Spleen (tissue), 11 donors: ENCODE measurements around the gene HPSE2. TPM values are rescaled to one million over a fixed set of nuclear protein-coding genes. Genes with fewer than 3 reads are reported as not detected.
"Not testable (repeated sequence)": the region's sequence is repeated elsewhere in the genome, so short reads cannot be mapped to it uniquely, and the experiment has no call there.

Source experiments
- DNase-seq: peaks from one replicate; pipeline ENCODE4 v3.0.0-alpha.2; 2020
- H3K27ac ChIP-seq, 8 donors: fragments of 200-600 bp; sonication (generic) in 7 of 8; 1 replicate in 4 of 8; 2 replicates in 4 of 8; pipeline versions ENCODE4 v1.5.0 to v1.8.0; 2016 to 2021; ENCODE audit warnings: inconsistent platforms in 4 of 8, mild to moderate bottlenecking in 4 of 8, moderate library complexity in 1 of 8
- H3K27me3 ChIP-seq, 7 donors: fragments of 200-600 bp; sonication (generic) in 6 of 7; replicated peaks in 1 of 7; 1 replicate in 4 of 7; 2 replicates in 3 of 7; pipeline versions ENCODE4 v1.5.0 to v1.8.0; 2016 to 2021; ENCODE audit warnings: inconsistent platforms in 3 of 7, mild to moderate bottlenecking in 1 of 7
- H3K36me3 ChIP-seq, 6 donors: fragments of 200-600 bp; sonication (generic) in 5 of 6; 1 replicate in 4 of 6; 2 replicates in 2 of 6; pipeline versions ENCODE4 v1.5.0 to v1.8.0; 2016 to 2021; ENCODE audit warnings: inconsistent platforms in 2 of 6
- H3K4me1 ChIP-seq, 6 donors: fragments of 200-600 bp; sonication (generic) in 5 of 6; 1 replicate in 3 of 6; 2 replicates in 3 of 6; pipeline versions ENCODE4 v1.5.0 to v1.8.0; 2016 to 2021; ENCODE audit warnings: inconsistent platforms in 3 of 6
- H3K4me3 ChIP-seq, 8 donors: fragments of 200-600 bp; sonication (generic) in 7 of 8; 1 replicate in 4 of 8; 2 replicates in 4 of 8; pipeline versions ENCODE4 v1.5.0 to v1.8.0; 2016 to 2021; ENCODE audit warnings: inconsistent platforms in 4 of 8, mild to moderate bottlenecking in 4 of 8, moderate library complexity in 2 of 8
- H3K9me3 ChIP-seq, 8 donors: fragments of 200-600 bp; sonication (generic) in 7 of 8; 1 replicate in 4 of 8; 2 replicates in 4 of 8; pipeline versions ENCODE4 v1.5.0 to v1.8.0; 2016 to 2021; ENCODE audit warnings: inconsistent platforms in 4 of 8
- CTCF ChIP-seq, 11 experiments: fragments of 200-600 bp in 7 of 11; fragments of 450-650 bp in 4 of 11; sonication (generic) in 4 of 11; IDR thresholded peaks in 8 of 11; conservative IDR thresholded peaks in 3 of 11; 1 replicate in 7 of 11; 2 replicates in 4 of 11; pipeline versions ENCODE4 v1.4.0 to v1.8.0; 2016 to 2021; ENCODE audit warnings: antibody characterized with exemption in 11 of 11, inconsistent platforms in 4 of 11, mild to moderate bottlenecking in 1 of 11
- POLR2A ChIP-seq, 3 donors: fragments of 450-650 bp; IDR thresholded peaks; one replicate each; pipeline ENCODE4 v1.5.1; 2017; ENCODE audit warnings: antibody characterized with exemption in 3 of 3, mild to moderate bottlenecking in 1 of 3
- POLR2AphosphoS5 ChIP-seq, 3 donors: sonication (generic); formaldehyde crosslinking; IDR thresholded peaks; one replicate each; pipeline ENCODE4 v1.5.1; 2017; ENCODE audit warnings: antibody characterized with exemption in 3 of 3
- WGBS, 5 donors: extraction: QIAGEN DNeasy Blood & Tissue Kit in 3 of 5; methylation state at CpG; one replicate each; pipeline versions ENCODE4 v1.1.5 to v1.1.7; 2013 to 2018; 5-methylcytosine and 5-hydroxymethylcytosine counted together
- intact Hi-C: fragments of 100-400 bp; cut with DNase I; formaldehyde crosslinking; loops from one replicate; pipeline ENCODE4 v1.15.0; 2023; ENCODE audit warnings: low total_unique reads
- polyA plus RNA-seq, 3 donors: library from polyadenylated mRNA; stranded (reverse); fragments of 200-250 nt; gene quantifications; one replicate each; pipeline ENCODE4 v1.2.1, GENCODE V29; 2013
- total RNA-seq, 7 donors: library from RNA; depleted of rRNA in 3 of 7; stranded (reverse); fragments of >200 nt in 3 of 7; fragmentation: NEBNext Ultra II Directional in 4 of 7; extraction: Animal tissue kit (Norgen Biotek cat#: 25700) in 4 of 7; gene quantifications; one replicate each; pipeline versions ENCODE4 v1.1.0 to v1.2.1, GENCODE V29; 2016 to 2021
- donor health status: healthy with polysubstance abuse.
- donor health status: DM: no; HTN: no; CAD: no; lungs with moderate emphysema.
- donor health status: DM: no; HTN: no; CAD: no.
- donor health status: Bipolar disorder and iron deficiency.
- donor health status: healthy.
- donor health status: DM: no; HTN: no; CAD: no.
- donor health status: DM: yes; HTN: yes; CAD: no.

Gene HPSE2
- total and polyA plus RNA-seq, 10 donors, result 0.02 to 0.64 (median 0.03) TPM; not detected in 5

- no peaks in the 10 kb centered on the region for H3K27me3 ChIP-seq
- peaks cover 7 to 51% (median 37%) of the 10 kb centered on the region in 8 donors for H3K9me3 ChIP-seq
- 80 to 98% (median 94%) methylated on average over 1 of the region's 1 CpG for WGBS, 5 donors
- no peaks in the 10 kb centered on the region for H3K36me3 ChIP-seq
- TF ChIP-seq POLR2A (IDR thresholded peaks at IDR 0.05) (no peak), POLR2AphosphoS5 (IDR thresholded peaks at IDR 0.05) (no peak), CTCF (IDR thresholded peaks at IDR 0.05 in 8 of 11, conservative IDR thresholded peaks at IDR 0.05 in 3 of 11) (no peak)
- H3K4me1 ChIP-seq, result no peaks in the 10 kb centered on the region
- DNase-seq, result no peak
- intact Hi-C loops, result no loop called here
- H3K27ac ChIP-seq, result no peak overlapping the region
- H3K4me3 ChIP-seq, result no peak overlapping the region
Observed at GRCh38 chr10:99002392-99002791, 233.3 kb downstream of the HPSE2 start.

- Histone ChIP-seq H3K36me3 (no peaks in the 10 kb centered on the region), H3K4me3 (no peak overlapping the region), H3K27me3 (no peaks in the 10 kb centered on the region), H3K9me3 (peaks cover 0 to 12% (median under 1%) of the 10 kb centered on the region in 8 donors), H3K4me1 (no peaks in the 10 kb centered on the region), H3K27ac (no peak overlapping the region)
- DNase-seq, result no peak
- intact Hi-C loops, result no loop called here
- TF ChIP-seq POLR2AphosphoS5 (IDR thresholded peaks at IDR 0.05), result no peak
- TF ChIP-seq POLR2A (IDR thresholded peaks at IDR 0.05), result no peak
- no peak for TF ChIP-seq CTCF (IDR thresholded peaks at IDR 0.05 in 8 of 11, conservative IDR thresholded peaks at IDR 0.05 in 3 of 11)
- WGBS, 5 donors, result 65 to 85% (median 70%) methylated on average over 4 of the region's 4 CpGs
Observed at GRCh38 chr10:98997596-98997995, 238.1 kb downstream of the HPSE2 start.

GRCh38 chr10:98994030-98994429 lies 241.6 kb downstream of the HPSE2 start:
- Histone ChIP-seq H3K9me3 (peaks cover 0 to 12% (median 0%) of the 10 kb centered on the region in 8 donors), H3K27ac (no peak overlapping the region), H3K36me3 (no peaks in the 10 kb centered on the region), H3K4me1 (no peaks in the 10 kb centered on the region), H3K27me3 (no peaks in the 10 kb centered on the region), H3K4me3 (no peak overlapping the region)
- intact Hi-C loops, result no loop called here
- DNase-seq, result no peak
- TF ChIP-seq CTCF (IDR thresholded peaks at IDR 0.05 in 8 of 11, conservative IDR thresholded peaks at IDR 0.05 in 3 of 11), result no peak
- TF ChIP-seq POLR2AphosphoS5 (IDR thresholded peaks at IDR 0.05), result no peak
- no peak for TF ChIP-seq POLR2A (IDR thresholded peaks at IDR 0.05)

GRCh38 chr10:98983751-98984150 lies 251.9 kb downstream of the HPSE2 start:
- intact Hi-C loops, H3K27ac ChIP-seq, H3K27me3 ChIP-seq, DNase-seq, H3K9me3 ChIP-seq, H3K4me1 ChIP-seq, H3K4me3 ChIP-seq, H3K36me3 ChIP-seq: not testable (repeated sequence)
- WGBS, 5 donors, result 81 to 92% (median 84%) methylated on average over 7 to 9 of the region's 9 CpGs

- DNase-seq, result no peak
- Histone ChIP-seq H3K4me1 (no peaks in the 10 kb centered on the region), H3K27ac (no peak overlapping the region), H3K36me3 (no peaks in the 10 kb centered on the region), H3K27me3 (no peaks in the 10 kb centered on the region), H3K9me3 (peaks cover 0 to 9% (median 0%) of the 10 kb centered on the region in 8 donors), H3K4me3 (no peak overlapping the region)
- intact Hi-C loops, result no loop called here
- 45 to 72% (median 53%) methylated on average over 5 of the region's 5 CpGs for WGBS, 5 donors
- TF ChIP-seq POLR2A (IDR thresholded peaks at IDR 0.05) (no peak), CTCF (IDR thresholded peaks at IDR 0.05 in 8 of 11, conservative IDR thresholded peaks at IDR 0.05 in 3 of 11) (no peak), POLR2AphosphoS5 (IDR thresholded peaks at IDR 0.05) (no peak)
Observed at GRCh38 chr10:98980353-98980752, 255.3 kb downstream of the HPSE2 start.
